Activated CD4-positive, alpha-beta T cell treated with anti-CD3 and anti-CD28 coated beads for 4 hours (primary cell): ENCODE measurements around the gene ITGB3.
"Not testable (repeated sequence)": the region's sequence is repeated elsewhere in the genome, so short reads cannot be mapped to it uniquely, and the experiment has no call there.

Experiments used
- DNase-seq, 2 donors: peaks; one replicate each; pipeline ENCODE4 v3.0.0-alpha.2; 2020

The ITGB3 gene

GRCh38 chr17:47250855-47251254, 2.8 kb upstream of the ITGB3 start:
- DNase-seq = no peak

- no peak for DNase-seq
Measured at GRCh38 chr17:47251421-47251940, 2.1 kb upstream of the ITGB3 start.

- no peak for DNase-seq
Measured at GRCh38 chr17:47252209-47252608, 1.4 kb upstream of the ITGB3 start.

GRCh38 chr17:47252766-47253512, 688 bp upstream of the ITGB3 start:
- no peak for DNase-seq

- DNase-seq = no peak
Measured at GRCh38 chr17:47254403-47254943, 846 bp downstream of the ITGB3 start.

GRCh38 chr17:47257651-47258339, 4.2 kb downstream of the ITGB3 start:
- no peak for DNase-seq

GRCh38 chr17:47262586-47262985, 9.0 kb downstream of the ITGB3 start:
- DNase-seq = no peak

GRCh38 chr17:47264166-47264565, 10.5 kb downstream of the ITGB3 start:
- no peak for DNase-seq

GRCh38 chr17:47265983-47266541, 12.4 kb downstream of the ITGB3 start:
- no peak for DNase-seq

GRCh38 chr17:47266782-47267181, 13.2 kb downstream of the ITGB3 start:
- no peak for DNase-seq

- DNase-seq = no peak
Measured at GRCh38 chr17:47267354-47267828, 13.8 kb downstream of the ITGB3 start.

- DNase-seq = not testable (repeated sequence)
Measured at GRCh38 chr17:47268964-47269363, 15.3 kb downstream of the ITGB3 start.

- DNase-seq = not testable (repeated sequence)
Measured at GRCh38 chr17:47269561-47270280, 16.1 kb downstream of the ITGB3 start.

GRCh38 chr17:47270946-47271705, 17.5 kb downstream of the ITGB3 start:
- DNase-seq = no peak

GRCh38 chr17:47272491-47272890, 18.9 kb downstream of the ITGB3 start:
- no peak for DNase-seq

GRCh38 chr17:47273245-47273644, 19.6 kb downstream of the ITGB3 start:
- no peak for DNase-seq

GRCh38 chr17:47274319-47275069, 20.9 kb downstream of the ITGB3 start:
- no peak for DNase-seq

GRCh38 chr17:47275245-47275984, 21.8 kb downstream of the ITGB3 start:
- DNase-seq = no peak

- DNase-seq = no peak
Measured at GRCh38 chr17:47276444-47276843, 22.8 kb downstream of the ITGB3 start.

GRCh38 chr17:47276868-47277267, 23.2 kb downstream of the ITGB3 start:
- DNase-seq = no peak
